ENCODE data around the gene CEACAM3.
"Not testable (repeated sequence)": the region's sequence is repeated elsewhere in the genome, so short reads cannot be mapped to it uniquely, and the experiment has no call there.

Gene CEACAM3

DNA sequence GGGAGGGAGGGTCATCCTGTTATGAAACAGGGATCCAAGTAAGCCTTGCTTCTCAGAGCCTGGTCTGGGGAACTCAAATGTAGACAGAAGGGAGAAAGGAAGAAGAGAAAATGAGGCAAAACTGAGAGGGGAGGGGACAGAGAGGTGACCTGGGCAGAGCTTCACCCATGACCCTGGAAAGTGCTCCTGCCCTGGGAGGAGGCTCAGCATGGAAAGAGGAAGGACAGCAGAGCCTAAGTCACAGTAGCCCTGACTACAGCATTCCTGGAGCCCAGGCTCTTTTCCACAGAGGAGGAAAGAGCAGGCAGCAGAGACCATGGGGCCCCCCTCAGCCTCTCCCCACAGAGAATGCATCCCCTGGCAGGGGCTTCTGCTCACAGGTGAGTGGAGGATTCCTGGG lies at the start of gene CEACAM3:
TSS of gene CEACAM3 (plus strand) at position 226 of the 400 bp plus-strand sequence. CDS start at position 317, 91 bp downstream.
- H3K9me2 ChIP-seq (replicated peaks; ENCODE audit: low read depth, low read length) = no peaks in the 10 kb centered on the region
- H3K4me3 ChIP-seq (ENCODE audit: low read length, poor library complexity, severe bottlenecking) = no peak within 1 kb of the TSS
- no peak within 1 kb of the TSS for H2AFZ ChIP-seq (ENCODE audit: low read length)
- H3F3A ChIP-seq (ENCODE audit: low read depth) = no peaks in the 10 kb centered on the region
- no peaks in the 10 kb centered on the region for H3K79me2 ChIP-seq (ENCODE audit: insufficient read depth, low read length)
- H3K4me2 ChIP-seq (ENCODE audit: low read depth, low read length, poor library complexity, severe bottlenecking) = no peak within 1 kb of the TSS
- no peaks in the 10 kb centered on the region for H4K20me1 ChIP-seq (ENCODE audit: insufficient read depth, low read length, poor library complexity, severe bottlenecking)
- no peak within 1 kb of the TSS for H3K9ac ChIP-seq (ENCODE audit: low read depth, low read length, poor library complexity, severe bottlenecking)
- no peaks in the 10 kb centered on the region for H3K36me3 ChIP-seq (ENCODE audit: insufficient read depth, low read length)
- H3K4me1 ChIP-seq (ENCODE audit: insufficient read depth, low read length, poor library complexity, severe bottlenecking) = no peaks in the 10 kb centered on the region
- H3K27me3 ChIP-seq (ENCODE audit: insufficient read depth, low read length, poor library complexity, severe bottlenecking) = no peaks in the 10 kb centered on the region
- H3K9me3 ChIP-seq (ENCODE audit: insufficient read depth, low read depth, low read length) = no peaks in the 10 kb centered on the region
- TF ChIP-seq EZH2phosphoT487 (IDR thresholded peaks at IDR 0.05; ENCODE audit: borderline replicate concordance) (no peak), CTCF (conservative IDR thresholded peaks at IDR 0.05; ENCODE audit: low read length) (no peak)

DNA sequence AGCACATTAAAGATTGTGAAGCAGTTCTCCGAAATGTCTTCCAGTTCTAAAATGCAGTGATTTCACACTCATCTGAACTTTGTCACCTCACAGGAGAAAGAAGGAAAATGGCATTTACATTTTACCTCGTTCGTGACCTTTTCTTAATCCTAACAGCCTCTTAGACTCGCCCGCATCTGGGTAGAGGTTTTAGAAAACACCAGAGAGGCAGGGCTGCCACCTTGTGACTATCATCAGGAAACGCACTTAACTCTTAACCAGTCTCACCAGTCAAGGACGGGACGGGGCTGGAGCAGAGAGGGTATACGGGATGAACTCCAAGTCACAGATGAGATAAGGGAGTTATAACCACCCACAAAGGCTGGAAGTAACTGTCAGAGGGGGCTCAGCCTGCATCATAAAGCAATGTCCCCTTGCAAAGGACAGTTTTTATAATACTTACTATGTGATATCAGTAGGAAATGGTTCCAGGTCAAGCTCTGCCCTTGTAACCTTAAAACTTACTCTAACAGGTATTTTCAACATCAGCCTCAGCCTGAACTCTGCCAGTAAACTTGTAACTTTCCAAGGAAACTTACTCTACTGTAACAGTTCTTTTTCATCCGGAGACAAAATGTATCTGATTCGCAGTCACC lies 49.7 kb upstream of the CEACAM3 start:
- Histone ChIP-seq H3K9me3 (ENCODE audit: insufficient read depth, low read depth, low read length) (no peaks in the 10 kb centered on the region), H3K9me2 (replicated peaks; ENCODE audit: low read depth, low read length) (no peaks in the 10 kb centered on the region), H3K4me3 (ENCODE audit: low read length, poor library complexity, severe bottlenecking) (no peak overlapping the region), H3K9ac (ENCODE audit: low read depth, low read length, poor library complexity, severe bottlenecking) (no peak overlapping the region), H3K4me2 (ENCODE audit: low read depth, low read length, poor library complexity, severe bottlenecking) (no peak overlapping the region), H2AFZ (ENCODE audit: low read length) (no peak overlapping the region), H3K27me3 (ENCODE audit: insufficient read depth, low read length, poor library complexity, severe bottlenecking) (no peaks in the 10 kb centered on the region), H3K36me3 (ENCODE audit: insufficient read depth, low read length) (no peaks in the 10 kb centered on the region), H4K20me1 (ENCODE audit: insufficient read depth, low read length, poor library complexity, severe bottlenecking) (no peaks in the 10 kb centered on the region), H3F3A (ENCODE audit: low read depth) (no peaks in the 10 kb centered on the region), H3K4me1 (ENCODE audit: insufficient read depth, low read length, poor library complexity, severe bottlenecking) (no peaks in the 10 kb centered on the region), H3K79me2 (ENCODE audit: insufficient read depth, low read length) (no peaks in the 10 kb centered on the region)
- TF ChIP-seq EZH2phosphoT487 (IDR thresholded peaks at IDR 0.05; ENCODE audit: borderline replicate concordance) = no peak
- peak; percentile 72 for TF ChIP-seq CTCF (conservative IDR thresholded peaks at IDR 0.05; ENCODE audit: low read length)

- Histone ChIP-seq H3K27me3 (ENCODE audit: insufficient read depth, low read length, poor library complexity, severe bottlenecking) (no peaks in the 10 kb centered on the region), H3K4me1 (ENCODE audit: insufficient read depth, low read length, poor library complexity, severe bottlenecking) (no peaks in the 10 kb centered on the region), H3K9ac (ENCODE audit: low read depth, low read length, poor library complexity, severe bottlenecking) (no peak overlapping the region), H3K9me3 (ENCODE audit: insufficient read depth, low read depth, low read length) (no peaks in the 10 kb centered on the region), H3K4me3 (ENCODE audit: low read length, poor library complexity, severe bottlenecking) (no peak overlapping the region), H4K20me1 (ENCODE audit: insufficient read depth, low read length, poor library complexity, severe bottlenecking) (no peaks in the 10 kb centered on the region), H3K36me3 (ENCODE audit: insufficient read depth, low read length) (no peaks in the 10 kb centered on the region), H3K9me2 (replicated peaks; ENCODE audit: low read depth, low read length) (no peaks in the 10 kb centered on the region), H2AFZ (ENCODE audit: low read length) (no peak overlapping the region), H3K4me2 (ENCODE audit: low read depth, low read length, poor library complexity, severe bottlenecking) (no peak overlapping the region), H3K79me2 (ENCODE audit: insufficient read depth, low read length) (no peaks in the 10 kb centered on the region), H3F3A (ENCODE audit: low read depth) (no peaks in the 10 kb centered on the region)
- TF ChIP-seq EZH2phosphoT487 (IDR thresholded peaks at IDR 0.05; ENCODE audit: borderline replicate concordance) (no peak), CTCF (conservative IDR thresholded peaks at IDR 0.05; ENCODE audit: low read length) (no peak)
These were observed 48.4 kb upstream of the CEACAM3 start for GRCh38 chr19:41748012-41748411.

GRCh38 chr19:41750248-41751134 lies 45.9 kb upstream of the CEACAM3 start:
- not testable (repeated sequence) for H3K36me3 ChIP-seq (ENCODE audit: insufficient read depth, low read length); H4K20me1 ChIP-seq (ENCODE audit: insufficient read depth, low read length, poor library complexity, severe bottlenecking); H3K27me3 ChIP-seq (ENCODE audit: insufficient read depth, low read length, poor library complexity, severe bottlenecking); H3K9ac ChIP-seq (ENCODE audit: low read depth, low read length, poor library complexity, severe bottlenecking); H2AFZ ChIP-seq (ENCODE audit: low read length); H3K4me1 ChIP-seq (ENCODE audit: insufficient read depth, low read length, poor library complexity, severe bottlenecking); H3K4me3 ChIP-seq (ENCODE audit: low read length, poor library complexity, severe bottlenecking); H3K79me2 ChIP-seq (ENCODE audit: insufficient read depth, low read length); H3F3A ChIP-seq (ENCODE audit: low read depth); H3K9me2 ChIP-seq (replicated peaks; ENCODE audit: low read depth, low read length); H3K4me2 ChIP-seq (ENCODE audit: low read depth, low read length, poor library complexity, severe bottlenecking); H3K9me3 ChIP-seq (ENCODE audit: insufficient read depth, low read depth, low read length)
